GM23338 (cell line): ENCODE data around the gene SH3BP4. TPM values are rescaled to one million over a fixed set of nuclear protein-coding genes. Genes with fewer than 3 reads are reported as not detected.

Experiments used
- ATAC-seq: fragments of 200-7000 bp; cut with Tn5 transposase; 3 replicates; pipeline ENCODE4 v1.9.1; 2020
- DNase-seq: peaks from one replicate; pipeline ENCODE4 v3.0.0-alpha.2; 2015; ENCODE audit warnings: low spot score
- H2AFZ ChIP-seq: fragments of 200-600 bp; sonication (generic); 2 replicates; pipeline ENCODE4 v1.8.0; 2016; ENCODE audit warnings: antibody characterized with exemption, mild to moderate bottlenecking, moderate library complexity
- H3F3A ChIP-seq: fragments of 200-600 bp; sonication (generic); replicated peaks from 2 replicates; pipeline ENCODE4 v1.8.0; 2017; ENCODE audit warnings: antibody characterized with exemption, mixed run types, low read depth
- H3K27ac ChIP-seq: fragments of 200-600 bp; sonication (generic); 2 replicates; pipeline ENCODE4 v1.6.1; 2016; ENCODE audit warnings: low read depth
- H3K27me3 ChIP-seq: fragments of 200-600 bp; sonication (generic); 2 replicates; pipeline ENCODE4 v1.8.0; 2016; ENCODE audit warnings: mild to moderate bottlenecking, mixed run types, moderate library complexity; ENCODE audit not compliant: insufficient read depth
- H3K36me3 ChIP-seq: fragments of 200-600 bp; sonication (generic); 2 replicates; pipeline ENCODE4 v1.8.0; 2016; ENCODE audit warnings: mild to moderate bottlenecking; ENCODE audit not compliant: insufficient read depth
- H3K4me1 ChIP-seq: fragments of 200-600 bp; sonication (generic); 2 replicates; pipeline ENCODE4 v1.8.0; 2016; ENCODE audit warnings: mild to moderate bottlenecking, moderate library complexity; ENCODE audit not compliant: insufficient read depth
- H3K4me2 ChIP-seq: fragments of 200-600 bp; sonication (generic); 2 replicates; pipeline ENCODE4 v1.7.1; 2017; ENCODE audit warnings: mixed run types
- H3K4me3 ChIP-seq: fragments of 200-600 bp; sonication (generic); 2 replicates; pipeline ENCODE4 v1.6.1; 2016; ENCODE audit warnings: mixed run types
- H3K79me2 ChIP-seq: fragments of 200-600 bp; sonication (generic); replicated peaks from 2 replicates; pipeline ENCODE4 v1.8.0; 2017; ENCODE audit warnings: mild to moderate bottlenecking; ENCODE audit not compliant: insufficient read depth
- H3K9me2 ChIP-seq: fragments of 200-600 bp; sonication (generic); 2 replicates; pipeline ENCODE4 v1.8.0; 2017; ENCODE audit not compliant: insufficient read depth
- H4K20me1 ChIP-seq: fragments of 200-600 bp; sonication (generic); replicated peaks from 2 replicates; pipeline ENCODE4 v1.8.0; 2017; ENCODE audit warnings: mild to moderate bottlenecking; ENCODE audit not compliant: insufficient read depth
- H3K27ac Mint-ChIP-seq: 2 replicates; pipeline ENCODE4 v1.8.0; 2020; ENCODE audit warnings: inconsistent platforms, mild to moderate bottlenecking, moderate library complexity, mixed read lengths
- H3K27me3 Mint-ChIP-seq: 3 replicates; pipeline ENCODE4 v1.8.0; 2022; ENCODE audit warnings: low read depth, mild to moderate bottlenecking, moderate library complexity, mixed read lengths, inconsistent platforms; ENCODE audit not compliant: insufficient read depth, poor library complexity
- H3K36me3 Mint-ChIP-seq: 3 replicates; pipeline ENCODE4 v1.8.0; 2021; ENCODE audit warnings: low read depth, mild to moderate bottlenecking, inconsistent platforms, moderate library complexity, mixed read lengths
- H3K4me1 Mint-ChIP-seq: 3 replicates; pipeline ENCODE4 v1.8.0; 2020; ENCODE audit warnings: mild to moderate bottlenecking, inconsistent platforms, mixed read lengths
- H3K4me3 Mint-ChIP-seq: 3 replicates; pipeline ENCODE4 v1.8.0; 2021; ENCODE audit warnings: moderate library complexity, mild to moderate bottlenecking, inconsistent platforms, mixed read lengths
- H3K9me3 Mint-ChIP-seq: 3 replicates; pipeline ENCODE4 v1.8.0; 2020; ENCODE audit warnings: moderate library complexity, mild to moderate bottlenecking, inconsistent platforms, mixed read lengths
- CREB1 ChIP-seq: fragments of 250-450 bp; sonication (Bioruptor Pico); IDR thresholded peaks from 2 replicates; pipeline ENCODE4 v1.5.0; 2020; ENCODE audit warnings: low read depth, mild to moderate bottlenecking, moderate library complexity
- CTCF ChIP-seq, 2 experiments: fragments of 200-600 bp in 1 of 2; sonication (generic) in 1 of 2; conservative IDR thresholded peaks; 2 replicates each; pipeline versions ENCODE4 v1.5.1 to v1.6.1; 2016 to 2017; ENCODE audit warnings: antibody characterized with exemption in 2 of 2, low read depth in 2 of 2, mild to moderate bottlenecking in 2 of 2, moderate library complexity in 1 of 2
- ETS1 ChIP-seq: IDR thresholded peaks from 2 replicates; pipeline ENCODE4 v1.6.1; 2016; ENCODE audit warnings: antibody characterized with exemption
- EZH2 ChIP-seq: fragments of 200-600 bp; sonication (generic); IDR thresholded peaks from one replicate; pipeline ENCODE4 v1.8.0; 2017; ENCODE audit warnings: antibody characterized with exemption, mild to moderate bottlenecking, low read depth; ENCODE audit not compliant: unreplicated experiment
- EZH2phosphoT487 ChIP-seq: fragments of 200-600 bp; sonication (generic); IDR thresholded peaks from one replicate; pipeline ENCODE4 v1.8.1; 2018; ENCODE audit warnings: antibody characterized with exemption; ENCODE audit not compliant: unreplicated experiment
- JUNB ChIP-seq: IDR thresholded peaks from one replicate; pipeline ENCODE4 v1.6.1; 2016; ENCODE audit warnings: antibody characterized with exemption; ENCODE audit not compliant: unreplicated experiment
- NANOG ChIP-seq: IDR thresholded peaks from 2 replicates; pipeline ENCODE4 v1.6.1; 2016; ENCODE audit warnings: antibody characterized with exemption, borderline replicate concordance
- POLR2AphosphoS5 ChIP-seq: IDR thresholded peaks from 2 replicates; pipeline ENCODE4 v1.6.1; 2016; ENCODE audit warnings: antibody characterized with exemption, low read depth
- REST ChIP-seq: IDR thresholded peaks from one replicate; pipeline ENCODE4 v1.6.1; 2018; ENCODE audit warnings: antibody characterized with exemption; ENCODE audit not compliant: unreplicated experiment
- STAT1 ChIP-seq: IDR thresholded peaks from one replicate; pipeline ENCODE4 v1.6.1; 2016; ENCODE audit warnings: antibody characterized with exemption; ENCODE audit not compliant: unreplicated experiment
- ZNF114 ChIP-seq: fragments of 250-450 bp; sonication (Bioruptor Pico); IDR thresholded peaks from 2 replicates; pipeline ENCODE4 v1.5.0; 2020; ENCODE audit warnings: mild to moderate bottlenecking, moderate library complexity
- ZNF331 ChIP-seq: fragments of 250-450 bp; sonication (Bioruptor Pico); IDR thresholded peaks from 2 replicates; pipeline ENCODE4 v1.5.0; 2020; ENCODE audit warnings: low read depth, mild to moderate bottlenecking, moderate library complexity
- ZNF462 ChIP-seq: fragments of 250-450 bp; sonication (Bioruptor Pico); IDR thresholded peaks from 2 replicates; pipeline ENCODE4 v1.5.0; 2020; ENCODE audit warnings: mild to moderate bottlenecking, moderate library complexity
- polyA plus RNA-seq: library from polyadenylated mRNA; unstranded; fragments of >200 nt; fragmentation: Nextera tagmentation; extraction: Ambion mirVana; gene quantifications from 2 replicates; pipeline ENCODE4 v1.2.1, GENCODE V29; 2016
- total RNA-seq: library from RNA; depleted of rRNA; stranded (reverse); fragments of >200 nt; shearing (Covaris generic); gene quantifications from 2 replicates; pipeline ENCODE4 v1.2.3, GENCODE V29; 2014

Gene SH3BP4
- total and polyA plus RNA-seq, 2 experiments from 2014 or later: 15.6 to 50.9 TPM

GRCh38 chr2:235027558-235028214 is 75.9 kb downstream of the SH3BP4 start:
- H3K4me2 ChIP-seq: no peak overlapping the region
- H3F3A ChIP-seq: no peaks in the 10 kb centered on the region
- no peak overlapping the region for H3K4me3 ChIP-seq
- H2AFZ ChIP-seq: no peak overlapping the region
- no peak overlapping the region for H3K4me3 Mint-ChIP-seq
- H3K27ac Mint-ChIP-seq: no peak overlapping the region; the same call in 1 of the 2 replicates
- no peak for TF ChIP-seq JUNB
- TF ChIP-seq ZNF331: no peak
- TF ChIP-seq EZH2phosphoT487: no peak
- TF ChIP-seq CTCF (conservative IDR thresholded peaks at IDR 0.05; ENCODE audit: low read depth in 2 of 2): no peak
- no peak for TF ChIP-seq NANOG
- TF ChIP-seq STAT1: no peak
- no peak for TF ChIP-seq ETS1
- no peak for TF ChIP-seq ZNF114 (CRISPR knock-in tag)
- TF ChIP-seq ZNF462: no peak
- TF ChIP-seq POLR2AphosphoS5: no peak
- no peak for TF ChIP-seq CREB1 (CRISPR knock-in tag)
- TF ChIP-seq EZH2: no peak
- TF ChIP-seq REST: no peak
- H3K27ac ChIP-seq: no peak overlapping the region
- no peaks in the 10 kb centered on the region for H3K36me3 ChIP-seq
- H3K79me2 ChIP-seq: peaks cover 80% of the 10 kb centered on the region
- peaks cover 8% of the 10 kb centered on the region for H3K27me3 Mint-ChIP-seq
- H3K9me2 ChIP-seq: no peaks in the 10 kb centered on the region
- H3K9me3 Mint-ChIP-seq: no peaks in the 10 kb centered on the region
- peaks cover 44% of the 10 kb centered on the region for H3K4me1 Mint-ChIP-seq
- no peaks in the 10 kb centered on the region for H3K27me3 ChIP-seq
- ATAC-seq: no peak
- H3K4me1 ChIP-seq: no peaks in the 10 kb centered on the region; the same call in 1 of the 2 replicates
- H4K20me1 ChIP-seq: peaks cover 8% of the 10 kb centered on the region; the same call in 1 of the 2 replicates
- no peaks in the 10 kb centered on the region; the same call in 2 of the 3 replicates for H3K36me3 Mint-ChIP-seq
- no peak for DNase-seq
